ENCODE results near the gene DSCAM. TPM values are rescaled to one million over a fixed set of nuclear protein-coding genes. Genes with fewer than 3 reads are reported as not detected.

Gene DSCAM
- total and polyA plus RNA-seq, 4 donors = 0.02 to 0.25 (median 0.09) TPM

- Histone ChIP-seq H3K36me3 (ENCODE audit: control insufficient read depth in 4 of 4, insufficient read depth in 4 of 4, low read length in 4 of 4) (no peaks in the 10 kb centered on the region), H3K9ac (ENCODE audit: insufficient read depth in 1 of 2, low read length in 2 of 2) (no peak overlapping the region), H3K4me3 (no peak overlapping the region), H3K27me3 (ENCODE audit: control insufficient read depth in 3 of 3, insufficient read depth in 3 of 3, low read length in 2 of 3) (no peaks in the 10 kb centered on the region), H3K4me1 (ENCODE audit: control insufficient read depth in 5 of 5, insufficient read depth in 5 of 5, low read length in 5 of 5) (no peaks in the 10 kb centered on the region), H3K9me3 (ENCODE audit: control insufficient read depth in 4 of 4, insufficient read depth in 3 of 4, low read length in 3 of 4) (no peaks in the 10 kb centered on the region), H3K27ac (ENCODE audit: low read depth in 1 of 2, low read length in 1 of 2) (no peak overlapping the region)
- TF ChIP-seq, protein P1, sequence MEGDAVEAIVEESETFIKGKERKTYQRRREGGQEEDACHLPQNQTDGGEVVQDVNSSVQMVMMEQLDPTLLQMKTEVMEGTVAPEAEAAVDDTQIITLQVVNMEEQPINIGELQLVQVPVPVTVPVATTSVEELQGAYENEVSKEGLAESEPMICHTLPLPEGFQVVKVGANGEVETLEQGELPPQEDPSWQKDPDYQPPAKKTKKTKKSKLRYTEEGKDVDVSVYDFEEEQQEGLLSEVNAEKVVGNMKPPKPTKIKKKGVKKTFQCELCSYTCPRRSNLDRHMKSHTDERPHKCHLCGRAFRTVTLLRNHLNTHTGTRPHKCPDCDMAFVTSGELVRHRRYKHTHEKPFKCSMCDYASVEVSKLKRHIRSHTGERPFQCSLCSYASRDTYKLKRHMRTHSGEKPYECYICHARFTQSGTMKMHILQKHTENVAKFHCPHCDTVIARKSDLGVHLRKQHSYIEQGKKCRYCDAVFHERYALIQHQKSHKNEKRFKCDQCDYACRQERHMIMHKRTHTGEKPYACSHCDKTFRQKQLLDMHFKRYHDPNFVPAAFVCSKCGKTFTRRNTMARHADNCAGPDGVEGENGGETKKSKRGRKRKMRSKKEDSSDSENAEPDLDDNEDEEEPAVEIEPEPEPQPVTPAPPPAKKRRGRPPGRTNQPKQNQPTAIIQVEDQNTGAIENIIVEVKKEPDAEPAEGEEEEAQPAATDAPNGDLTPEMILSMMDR (IDR thresholded peaks at IDR 0.05; ENCODE audit: control extremely low read depth, extremely low read depth) = no peak
- DNase-seq = no peak
- WGBS, 2 donors = 79 to 85% methylated on average over 2 of the region's 2 CpGs
- ATAC-seq (ENCODE audit: insufficient read depth, low FRiP score) = no peak
Observed at GRCh38 chr21:40759061-40759460, 87.9 kb downstream of the DSCAM start.

DNA sequence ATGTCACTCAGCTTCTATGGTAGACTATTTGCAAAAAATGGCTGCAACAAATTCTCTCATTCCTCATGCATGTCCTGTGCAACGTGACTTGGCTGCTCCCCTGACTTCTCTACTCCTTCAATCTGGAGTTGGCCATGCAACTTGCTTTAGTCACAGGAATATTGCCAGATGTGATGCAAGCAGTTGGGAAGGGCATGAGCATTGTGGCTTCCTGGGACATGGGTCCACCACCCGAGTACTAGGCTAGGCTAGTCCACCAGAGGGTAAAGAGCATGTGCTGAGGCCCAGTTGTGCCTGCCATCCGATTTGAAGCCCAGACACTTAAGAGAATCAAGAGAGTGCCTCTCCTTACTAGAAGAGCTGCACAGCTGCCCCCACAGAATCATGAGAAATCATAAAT is 89.6 kb downstream of the DSCAM start:
- H3K36me3 ChIP-seq (ENCODE audit: control insufficient read depth in 4 of 4, insufficient read depth in 4 of 4, low read length in 4 of 4) = no peaks in the 10 kb centered on the region
- H3K9me3 ChIP-seq (ENCODE audit: control insufficient read depth in 4 of 4, insufficient read depth in 3 of 4, low read length in 3 of 4) = no peaks in the 10 kb centered on the region
- no peaks in the 10 kb centered on the region for H3K4me1 ChIP-seq (ENCODE audit: control insufficient read depth in 5 of 5, insufficient read depth in 5 of 5, low read length in 5 of 5)
- DNase-seq (no peak), ATAC-seq (ENCODE audit: insufficient read depth, low FRiP score) (no peak)
- no peak overlapping the region for H3K27ac ChIP-seq (ENCODE audit: low read depth in 1 of 2, low read length in 1 of 2)
- H3K27me3 ChIP-seq (ENCODE audit: control insufficient read depth in 3 of 3, insufficient read depth in 3 of 3, low read length in 2 of 3) = no peaks in the 10 kb centered on the region
- WGBS, 2 donors = 78% methylated on average over 3 of the region's 3 CpGs
- H3K9ac ChIP-seq (ENCODE audit: insufficient read depth in 1 of 2, low read length in 2 of 2) = no peak overlapping the region
- H3K4me3 ChIP-seq = no peak overlapping the region
- TF ChIP-seq, protein P1 (IDR thresholded peaks at IDR 0.05; ENCODE audit: control extremely low read depth, extremely low read depth) = no peak

GRCh38 chr21:40754466-40754865 is 92.5 kb downstream of the DSCAM start:
- TF ChIP-seq, protein P1 (IDR thresholded peaks at IDR 0.05; ENCODE audit: control extremely low read depth, extremely low read depth) = no peak
- no peak overlapping the region for H3K4me3 ChIP-seq
- H3K4me1 ChIP-seq (ENCODE audit: control insufficient read depth in 5 of 5, insufficient read depth in 5 of 5, low read length in 5 of 5) = no peaks in the 10 kb centered on the region
- no peaks in the 10 kb centered on the region for H3K9me3 ChIP-seq (ENCODE audit: control insufficient read depth in 4 of 4, insufficient read depth in 3 of 4, low read length in 3 of 4)
- ATAC-seq (ENCODE audit: insufficient read depth, low FRiP score) (no peak), DNase-seq (no peak)
- H3K9ac ChIP-seq (ENCODE audit: insufficient read depth in 1 of 2, low read length in 2 of 2) = no peak overlapping the region
- 37 to 41% methylated on average over 5 of the region's 5 CpGs for WGBS, 2 donors
- no peaks in the 10 kb centered on the region for H3K27me3 ChIP-seq (ENCODE audit: control insufficient read depth in 3 of 3, insufficient read depth in 3 of 3, low read length in 2 of 3)
- no peak overlapping the region for H3K27ac ChIP-seq (ENCODE audit: low read depth in 1 of 2, low read length in 1 of 2)
- no peaks in the 10 kb centered on the region for H3K36me3 ChIP-seq (ENCODE audit: control insufficient read depth in 4 of 4, insufficient read depth in 4 of 4, low read length in 4 of 4)

DNA sequence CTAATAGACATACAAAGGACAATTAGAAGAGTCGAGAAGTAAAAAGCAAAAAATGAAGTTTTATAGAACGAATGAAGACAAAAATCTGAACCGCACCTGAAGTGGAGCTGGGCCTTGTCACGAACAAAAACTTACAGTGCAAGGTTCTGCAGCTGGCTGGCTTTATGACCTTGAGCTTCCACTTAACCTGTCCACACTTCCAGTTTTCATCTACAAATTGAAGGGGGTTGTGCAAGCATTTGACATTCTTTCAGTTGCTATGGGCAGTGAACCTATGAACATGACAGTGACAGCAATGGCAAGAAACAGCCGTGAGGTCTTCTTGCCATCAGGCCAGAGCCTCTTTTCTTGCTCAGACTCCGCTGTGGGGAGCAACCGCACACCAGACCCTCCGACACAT is 93.2 kb downstream of the DSCAM start:
- Histone ChIP-seq H3K9ac (ENCODE audit: insufficient read depth in 1 of 2, low read length in 2 of 2) (no peak overlapping the region), H3K27me3 (ENCODE audit: control insufficient read depth in 3 of 3, insufficient read depth in 3 of 3, low read length in 2 of 3) (no peaks in the 10 kb centered on the region), H3K4me1 (ENCODE audit: control insufficient read depth in 5 of 5, insufficient read depth in 5 of 5, low read length in 5 of 5) (no peaks in the 10 kb centered on the region), H3K27ac (ENCODE audit: low read depth in 1 of 2, low read length in 1 of 2) (no peak overlapping the region), H3K36me3 (ENCODE audit: control insufficient read depth in 4 of 4, insufficient read depth in 4 of 4, low read length in 4 of 4) (no peaks in the 10 kb centered on the region), H3K9me3 (ENCODE audit: control insufficient read depth in 4 of 4, insufficient read depth in 3 of 4, low read length in 3 of 4) (no peaks in the 10 kb centered on the region), H3K4me3 (no peak overlapping the region)
- DNase-seq (no peak), ATAC-seq (ENCODE audit: insufficient read depth, low FRiP score) (no peak)
- 84 to 85% methylated on average over 8 of the region's 8 CpGs for WGBS, 2 donors
- TF ChIP-seq, protein P1 (IDR thresholded peaks at IDR 0.05; ENCODE audit: control extremely low read depth, extremely low read depth) = no peak

Measured in lung (tissue), 12 donors.